Lower leg skin (tissue), 3 donors: Measurements from ENCODE around the gene ZMYND8.

Source experiments
- POLR2A ChIP-seq, 2 donors: fragments of 450-650 bp; IDR thresholded peaks; one replicate each; pipeline ENCODE4 v1.6.1; 2016 to 2017; ENCODE audit warnings: antibody characterized with exemption in 2 of 2, mild to moderate bottlenecking in 1 of 2, moderate library complexity in 1 of 2
- TF ChIP-seq, protein P1 (sequence below), 3 donors: fragments of 450-650 bp; IDR thresholded peaks; one replicate each; pipeline ENCODE4 v1.5.1; 2016; ENCODE audit warnings: antibody characterized with exemption in 3 of 3, mild to moderate bottlenecking in 3 of 3, moderate library complexity in 2 of 3

DNA sequence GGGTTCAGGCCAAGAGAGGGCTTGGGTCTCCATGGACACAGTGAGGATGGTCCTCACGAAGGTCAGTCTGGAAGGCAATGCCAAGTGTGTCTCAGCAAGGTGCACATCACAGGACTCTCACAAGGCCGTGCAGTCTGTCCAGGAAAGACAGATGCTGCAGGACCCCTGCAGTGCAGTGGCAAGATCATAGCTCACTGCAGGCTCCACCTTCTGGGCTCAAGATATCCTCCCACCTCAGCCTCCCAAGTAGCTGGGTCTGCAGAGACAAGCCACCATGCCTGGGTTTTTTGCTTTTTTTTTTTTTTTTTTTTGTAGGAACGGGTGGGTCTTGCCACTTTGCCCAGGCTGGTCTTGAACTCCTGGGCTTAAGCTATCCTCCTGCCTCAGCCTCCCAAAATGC, 26.4 kb downstream of the ZMYND8 start:
- TF ChIP-seq, protein P1, sequence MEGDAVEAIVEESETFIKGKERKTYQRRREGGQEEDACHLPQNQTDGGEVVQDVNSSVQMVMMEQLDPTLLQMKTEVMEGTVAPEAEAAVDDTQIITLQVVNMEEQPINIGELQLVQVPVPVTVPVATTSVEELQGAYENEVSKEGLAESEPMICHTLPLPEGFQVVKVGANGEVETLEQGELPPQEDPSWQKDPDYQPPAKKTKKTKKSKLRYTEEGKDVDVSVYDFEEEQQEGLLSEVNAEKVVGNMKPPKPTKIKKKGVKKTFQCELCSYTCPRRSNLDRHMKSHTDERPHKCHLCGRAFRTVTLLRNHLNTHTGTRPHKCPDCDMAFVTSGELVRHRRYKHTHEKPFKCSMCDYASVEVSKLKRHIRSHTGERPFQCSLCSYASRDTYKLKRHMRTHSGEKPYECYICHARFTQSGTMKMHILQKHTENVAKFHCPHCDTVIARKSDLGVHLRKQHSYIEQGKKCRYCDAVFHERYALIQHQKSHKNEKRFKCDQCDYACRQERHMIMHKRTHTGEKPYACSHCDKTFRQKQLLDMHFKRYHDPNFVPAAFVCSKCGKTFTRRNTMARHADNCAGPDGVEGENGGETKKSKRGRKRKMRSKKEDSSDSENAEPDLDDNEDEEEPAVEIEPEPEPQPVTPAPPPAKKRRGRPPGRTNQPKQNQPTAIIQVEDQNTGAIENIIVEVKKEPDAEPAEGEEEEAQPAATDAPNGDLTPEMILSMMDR (IDR thresholded peaks at IDR 0.05): no peak
- TF ChIP-seq POLR2A (IDR thresholded peaks at IDR 0.05): no peak
